Mesenchymal stem cell (in vitro differentiated cells and primary cell): ENCODE results near the gene SFMBT2.

ENCODE experiments used
- DNase-seq: peaks from one replicate; pipeline ENCODE4 v3.0.0-alpha.2; 2013
- H2AFZ ChIP-seq: one replicate; pipeline ENCODE4 v1.6.1; 2013; ENCODE audit warnings: low read depth, mild to moderate bottlenecking, control low read depth, inconsistent platforms, low read length, moderate library complexity
- H2AK5ac ChIP-seq: 2 replicates; pipeline ENCODE4 v1.6.1; 2013; ENCODE audit warnings: low read length, moderate library complexity, mild to moderate bottlenecking, inconsistent platforms; ENCODE audit not compliant: severe bottlenecking
- H2BK120ac ChIP-seq: one replicate; pipeline ENCODE4 v1.6.1; 2013; ENCODE audit warnings: low read depth, mild to moderate bottlenecking, inconsistent platforms, low read length, moderate library complexity
- H2BK12ac ChIP-seq, 2 experiments: one replicate each; pipeline ENCODE4 v1.6.1; 2013; ENCODE audit warnings: inconsistent platforms in 2 of 2, low read length in 2 of 2, mild to moderate bottlenecking in 2 of 2, moderate library complexity in 2 of 2, control low read depth in 1 of 2
- H2BK15ac ChIP-seq: one replicate; pipeline ENCODE4 v1.6.1; 2013; ENCODE audit warnings: mild to moderate bottlenecking, low read depth, inconsistent platforms; ENCODE audit not compliant: poor library complexity, severe bottlenecking
- H2BK5ac ChIP-seq: 2 replicates; pipeline ENCODE4 v1.6.1; 2013; ENCODE audit warnings: low read depth, mild to moderate bottlenecking, low read length, control low read depth, inconsistent platforms; ENCODE audit not compliant: poor library complexity, severe bottlenecking
- H3K14ac ChIP-seq, 2 experiments: one replicate each; pipeline ENCODE4 v1.6.1; 2013; ENCODE audit warnings: inconsistent platforms in 2 of 2, low read length in 2 of 2, control low read depth in 1 of 2, mild to moderate bottlenecking in 1 of 2, moderate library complexity in 1 of 2
- H3K18ac ChIP-seq, 2 experiments: one replicate each; pipeline ENCODE4 v1.6.1; 2013; ENCODE audit warnings: inconsistent platforms in 2 of 2, low read length in 2 of 2, control low read depth in 1 of 2, low read depth in 1 of 2, mild to moderate bottlenecking in 1 of 2
- H3K23ac ChIP-seq, 2 experiments: one replicate each; pipeline ENCODE4 v1.6.1; 2013; ENCODE audit warnings: inconsistent platforms in 2 of 2, low read length in 2 of 2, mild to moderate bottlenecking in 2 of 2, moderate library complexity in 2 of 2, control low read depth in 1 of 2
- H3K27ac ChIP-seq: 2 replicates; pipeline ENCODE4 v1.5.1; 2013; ENCODE audit warnings: mild to moderate bottlenecking, moderate library complexity, low read length, control low read depth, inconsistent platforms; ENCODE audit not compliant: poor library complexity, severe bottlenecking
- H3K27me3 ChIP-seq, 2 experiments: 2 replicates each; pipeline versions ENCODE4 v1.6.1 to v1.7.0; 2013; ENCODE audit warnings: low read length in 2 of 2, mild to moderate bottlenecking in 2 of 2, moderate library complexity in 2 of 2, control low read depth in 1 of 2, inconsistent platforms in 1 of 2; ENCODE audit not compliant: control insufficient read depth in 1 of 2, insufficient read depth in 1 of 2
- H3K36me3 ChIP-seq, 2 experiments: 2 replicates each; pipeline versions ENCODE4 v1.6.1 to v1.7.0; 2013; ENCODE audit warnings: low read length in 2 of 2, control low read depth in 1 of 2, inconsistent platforms in 1 of 2, low read depth in 1 of 2, mild to moderate bottlenecking in 1 of 2; ENCODE audit not compliant: insufficient read depth in 2 of 2, control insufficient read depth in 1 of 2
- H3K4ac ChIP-seq, 2 experiments: one replicate each; pipeline ENCODE4 v1.6.1; 2013; ENCODE audit warnings: inconsistent platforms in 2 of 2, low read length in 2 of 2, mild to moderate bottlenecking in 2 of 2, moderate library complexity in 2 of 2, control low read depth in 1 of 2, low read depth in 1 of 2
- H3K4me1 ChIP-seq: 2 replicates; pipeline ENCODE4 v1.6.1; 2013; ENCODE audit warnings: low read depth, low read length, control low read depth; ENCODE audit not compliant: control insufficient read depth, insufficient read depth
- H3K4me2 ChIP-seq: 2 replicates; pipeline ENCODE4 v1.6.1; 2013; ENCODE audit warnings: low read length, mild to moderate bottlenecking, inconsistent platforms; ENCODE audit not compliant: poor library complexity, severe bottlenecking
- H3K4me3 ChIP-seq, 2 experiments: 2 replicates each; pipeline versions ENCODE4 v1.5.1 to v1.7.0; 2013; ENCODE audit warnings: low read length in 2 of 2, mild to moderate bottlenecking in 2 of 2, control low read depth in 1 of 2, low read depth in 1 of 2; ENCODE audit not compliant: insufficient read depth in 1 of 2
- H3K79me1 ChIP-seq: replicated peaks from 2 replicates; pipeline ENCODE4 v1.6.1; 2013; ENCODE audit warnings: mild to moderate bottlenecking, control low read depth, low read length, inconsistent platforms; ENCODE audit not compliant: poor library complexity, severe bottlenecking
- H3K9ac ChIP-seq: 2 replicates; pipeline ENCODE4 v1.7.0; 2013; ENCODE audit warnings: mild to moderate bottlenecking, low read length, moderate library complexity
- H3K9me3 ChIP-seq: 2 replicates; pipeline ENCODE4 v1.7.0; 2013; ENCODE audit warnings: mild to moderate bottlenecking, low read length; ENCODE audit not compliant: control insufficient read depth
- H4K8ac ChIP-seq: one replicate; pipeline ENCODE4 v1.6.1; 2013; ENCODE audit warnings: inconsistent platforms, mild to moderate bottlenecking, low read length, moderate library complexity
- H4K91ac ChIP-seq: one replicate; pipeline ENCODE4 v1.6.1; 2013; ENCODE audit warnings: mild to moderate bottlenecking, low read length, inconsistent platforms
- WGBS: methylation state at CpG from one replicate; pipeline ENCODE4 v1.1.7; 2013; ENCODE audit warnings: mixed read lengths; 5-methylcytosine and 5-hydroxymethylcytosine counted together

The SFMBT2 gene

DNA sequence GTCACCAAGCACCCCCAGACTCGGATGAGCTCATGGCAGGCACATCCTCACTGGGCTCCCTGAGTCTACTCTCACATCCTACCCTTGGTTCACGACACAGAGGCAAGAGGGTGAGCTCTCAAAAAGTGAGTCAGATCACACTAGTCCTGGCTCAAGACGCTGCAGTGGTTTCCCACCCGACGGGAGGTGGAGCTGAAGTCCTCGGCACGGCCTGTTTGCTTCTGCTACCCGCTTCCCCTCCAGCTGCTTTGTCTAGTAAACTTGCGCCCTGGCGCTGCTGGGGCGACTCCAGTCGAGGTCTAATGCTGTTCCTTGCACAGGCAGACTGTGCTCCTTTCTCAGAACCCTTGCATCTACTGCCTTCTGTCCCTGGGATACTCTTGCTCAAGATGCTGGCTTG is 13.5 kb upstream of the SFMBT2 start:
- WGBS: 63% methylated on average over 12 of the region's 12 CpGs
- DNase-seq: no peak
- Histone ChIP-seq H3K9ac (no peak overlapping the region), H3K4me3 (no peak overlapping the region), H3K4me1 (no peaks in the 10 kb centered on the region), H2BK12ac (no peak overlapping the region), H3K18ac (no peak overlapping the region), H3K23ac (no peak overlapping the region), H2AK5ac (no peak overlapping the region), H2AFZ (no peak overlapping the region), H3K4ac (no peak overlapping the region), H2BK5ac (no peak overlapping the region), H3K36me3 (no peaks in the 10 kb centered on the region), H3K14ac (no peak overlapping the region), H4K8ac (no peak overlapping the region), H3K27ac (no peak overlapping the region), H3K27me3 (peaks cover 3 to 26% of the 10 kb centered on the region in 2 experiments), H4K91ac (no peak overlapping the region), H2BK120ac (no peak overlapping the region), H2BK15ac (no peak overlapping the region), H3K9me3 (no peaks in the 10 kb centered on the region), H3K79me1 (no peaks in the 10 kb centered on the region), H3K4me2 (no peak overlapping the region)

DNA sequence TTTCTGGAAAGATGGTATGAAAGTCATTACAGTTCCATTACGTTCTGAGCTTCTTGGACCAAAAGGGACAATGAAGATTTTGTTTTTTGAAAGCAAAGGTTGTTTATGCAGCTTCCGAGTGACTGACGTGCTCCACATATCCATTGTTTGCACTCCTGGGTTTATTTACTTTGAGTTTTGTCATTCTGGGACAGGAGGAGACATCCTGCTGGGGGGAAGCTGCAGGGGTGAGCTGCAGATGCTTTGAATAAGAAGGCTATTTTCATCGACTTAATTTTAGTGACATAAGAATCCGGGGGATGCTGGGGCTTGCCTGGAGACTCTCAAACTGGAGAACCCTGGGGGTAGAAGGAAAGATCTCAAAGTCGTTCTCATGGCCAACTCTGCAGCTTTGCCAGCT is 12.7 kb upstream of the SFMBT2 start:
- Histone ChIP-seq H3K9ac (no peak overlapping the region), H3K27me3 (peaks cover 6 to 33% of the 10 kb centered on the region in 2 experiments), H3K14ac (no peak overlapping the region), H3K18ac (no peak overlapping the region), H2AFZ (no peak overlapping the region), H3K4ac (no peak overlapping the region), H3K4me2 (no peak overlapping the region), H3K36me3 (no peaks in the 10 kb centered on the region), H4K91ac (no peak overlapping the region), H2BK15ac (no peak overlapping the region), H3K4me1 (no peaks in the 10 kb centered on the region), H2BK120ac (no peak overlapping the region), H2BK12ac (no peak overlapping the region), H3K23ac (no peak overlapping the region), H2BK5ac (no peak overlapping the region), H3K9me3 (no peaks in the 10 kb centered on the region), H4K8ac (no peak overlapping the region), H3K27ac (no peak overlapping the region), H3K79me1 (no peaks in the 10 kb centered on the region), H3K4me3 (no peak overlapping the region), H2AK5ac (no peak overlapping the region)
- no peak for DNase-seq
- 31% methylated on average over 6 of the region's 6 CpGs for WGBS

DNA sequence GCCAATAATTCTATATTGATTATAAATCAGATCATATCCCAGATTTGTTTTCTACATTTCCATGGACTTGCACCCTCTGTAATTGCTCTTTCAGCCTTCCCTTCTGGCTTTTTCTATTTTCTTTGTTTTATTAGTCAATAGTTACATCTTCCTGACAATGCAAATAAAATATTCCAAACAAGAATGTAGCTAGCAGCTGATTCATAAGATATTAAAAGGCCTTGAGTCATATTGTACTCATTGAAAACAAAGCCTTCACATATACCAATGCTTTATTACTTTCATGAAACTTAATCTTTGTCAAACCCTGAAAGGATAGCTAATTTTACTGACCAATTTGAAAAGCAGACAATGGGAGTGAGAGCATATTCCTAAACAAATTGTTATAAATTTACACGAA is 10.7 kb upstream of the SFMBT2 start:
- no peak overlapping the region for H2AK5ac ChIP-seq
- H3K4me2 ChIP-seq: no peak overlapping the region
- no peaks in the 10 kb centered on the region for H3K79me1 ChIP-seq
- H4K91ac ChIP-seq: no peak overlapping the region
- H3K4me1 ChIP-seq: no peaks in the 10 kb centered on the region
- H3K27ac ChIP-seq: no peak overlapping the region
- no peak overlapping the region for H2AFZ ChIP-seq
- H3K9ac ChIP-seq: no peak overlapping the region
- H3K27me3 ChIP-seq: peaks cover 10 to 39% of the 10 kb centered on the region in 2 experiments
- H3K4me3 ChIP-seq: no peak overlapping the region
- H3K18ac ChIP-seq: no peak overlapping the region
- no peaks in the 10 kb centered on the region for H3K9me3 ChIP-seq
- no peaks in the 10 kb centered on the region for H3K36me3 ChIP-seq
- H2BK5ac ChIP-seq: no peak overlapping the region
- no peak overlapping the region for H2BK120ac ChIP-seq
- no peak overlapping the region for H2BK15ac ChIP-seq
- H2BK12ac ChIP-seq: no peak overlapping the region
- H3K14ac ChIP-seq: no peak overlapping the region
- H4K8ac ChIP-seq: no peak overlapping the region
- H3K4ac ChIP-seq: no peak overlapping the region
- no peak for DNase-seq
- WGBS: 68% methylated on average over 1 of the region's 1 CpG
- no peak overlapping the region for H3K23ac ChIP-seq

DNA sequence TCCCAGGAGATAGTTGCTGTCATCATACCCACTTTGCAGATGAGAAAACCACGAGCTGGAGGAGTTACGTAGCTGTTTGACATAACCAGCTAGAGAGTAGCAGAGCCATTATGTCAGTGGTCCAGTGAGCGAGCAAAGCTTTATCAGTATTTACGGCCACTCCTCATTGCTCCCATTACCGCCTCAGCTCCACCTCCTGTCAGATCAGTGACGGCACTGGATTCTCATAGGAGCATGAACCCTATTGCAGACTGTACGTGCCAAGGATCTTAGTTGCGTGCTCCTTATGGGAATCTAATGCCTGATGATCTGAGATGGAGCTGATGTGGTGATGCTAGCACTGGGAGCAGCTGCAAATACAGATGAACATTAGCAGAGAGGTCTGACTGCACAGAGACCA is 9.2 kb upstream of the SFMBT2 start:
- 88% methylated on average over 8 of the region's 8 CpGs for WGBS

More for the DNA sequence above, 9.2 kb upstream of the SFMBT2 start:
- Histone ChIP-seq H2BK5ac (no peak overlapping the region), H3K4ac (no peak overlapping the region), H3K27me3 (peaks cover 11 to 35% of the 10 kb centered on the region in 2 experiments), H2BK15ac (no peak overlapping the region), H4K8ac (no peak overlapping the region), H3K18ac (no peak overlapping the region), H3K14ac (no peak overlapping the region), H2AFZ (no peak overlapping the region), H3K9ac (no peak overlapping the region), H3K27ac (no peak overlapping the region), H4K91ac (no peak overlapping the region), H3K4me3 (no peak overlapping the region), H3K23ac (no peak overlapping the region), H3K36me3 (no peaks in the 10 kb centered on the region), H3K4me1 (no peaks in the 10 kb centered on the region), H3K4me2 (no peak overlapping the region), H2BK12ac (no peak overlapping the region), H3K79me1 (no peaks in the 10 kb centered on the region), H2BK120ac (no peak overlapping the region), H3K9me3 (no peaks in the 10 kb centered on the region), H2AK5ac (no peak overlapping the region)
- DNase-seq: no peak
